ENCODE results near the gene USP7. TPM values are rescaled to one million over a fixed set of nuclear protein-coding genes. Genes with fewer than 3 reads are reported as not detected.

The USP7 gene
- total and polyA plus RNA-seq, 8 donors, result 70.4 to 159 (median 119) TPM

- H3K27ac ChIP-seq, result no peak overlapping the region
- peaks cover 2 to 17% of the 10 kb centered on the region in 2 donors for H3K4me1 ChIP-seq
- H3K9me3 ChIP-seq, result no peaks in the 10 kb centered on the region
- no peak for DNase-seq
- H3K36me3 ChIP-seq, result no peaks in the 10 kb centered on the region
- no peak for TF ChIP-seq CTCF (IDR thresholded peaks at IDR 0.05)
- H3K27me3 ChIP-seq, result no peaks in the 10 kb centered on the region
- intact Hi-C loops (cut with DNase I), result no loop called here
- no peak overlapping the region for H3K4me3 ChIP-seq
- ATAC-seq, result no peak
These were observed 3.1 kb upstream of the USP7 start for GRCh38 chr16:8966817-8967131.

GRCh38 chr16:8964462-8964861 is 756 bp upstream of the USP7 start:
- no peak for ATAC-seq
- no peak for TF ChIP-seq CTCF (IDR thresholded peaks at IDR 0.05)
- intact Hi-C loops (cut with DNase I), result no loop called here
- Histone ChIP-seq H3K36me3 (no peaks in the 10 kb centered on the region), H3K4me3 (peak overlapping the region; percentile 50 to 56), H3K27me3 (no peaks in the 10 kb centered on the region), H3K9me3 (no peaks in the 10 kb centered on the region), H3K27ac (peak overlapping the region; percentile 74 to 93), H3K4me1 (peaks cover 19 to 41% of the 10 kb centered on the region in 2 donors)
- no peak for DNase-seq

GRCh38 chr16:8963010-8963820 is 491 bp downstream of the USP7 start:
- Histone ChIP-seq H3K4me3 (peak overlapping the region; percentile 62 to 82), H3K36me3 (no peaks in the 10 kb centered on the region), H3K27ac (peak overlapping the region; percentile 59 to 93), H3K9me3 (no peaks in the 10 kb centered on the region), H3K4me1 (peaks cover 30 to 53% of the 10 kb centered on the region in 2 donors), H3K27me3 (no peaks in the 10 kb centered on the region)
- DNase-seq, result peak in 1 of 4 donors; percentile 83
- intact Hi-C loops (cut with DNase I), result no loop called here
- no peak for TF ChIP-seq CTCF (IDR thresholded peaks at IDR 0.05)
- no peak for ATAC-seq

GRCh38 chr16:8962393-8963009 is 1.2 kb downstream of the USP7 start:
- intact Hi-C loops (cut with DNase I), result no loop called here
- DNase-seq, result peak in 3 of 4 donors; percentile 36 to 84 (median 45)
- peaks cover 36 to 60% of the 10 kb centered on the region in 2 donors for H3K4me1 ChIP-seq

More at GRCh38 chr16:8962393-8963009, 1.2 kb downstream of the USP7 start:
- ATAC-seq, result peak; percentile 38
- Histone ChIP-seq H3K4me3 (peak overlapping the region; percentile 62 to 82), H3K9me3 (no peaks in the 10 kb centered on the region), H3K36me3 (no peaks in the 10 kb centered on the region), H3K27me3 (no peaks in the 10 kb centered on the region), H3K27ac (peak overlapping the region; percentile 48 to 59)
- no peak for TF ChIP-seq CTCF (IDR thresholded peaks at IDR 0.05)
